HL-60 (cell line): ENCODE results near the gene CSK.

Experiments
- GABPA ChIP-seq: IDR thresholded peaks from 2 replicates; pipeline ENCODE4 v1.6.1; 2012; ENCODE audit warnings: low read depth
- POLR2AphosphoS5 ChIP-seq: IDR thresholded peaks from 2 replicates; pipeline ENCODE4 v1.6.1; 2012; ENCODE audit warnings: low read depth
- TF ChIP-seq, protein P1 (sequence below): IDR thresholded peaks from one replicate; pipeline ENCODE4 v1.5.1; 2011; ENCODE audit warnings: low read length, control low read depth, inconsistent platforms; ENCODE audit not compliant: insufficient read depth
- TF ChIP-seq, protein P2 (sequence below): IDR thresholded peaks from 2 replicates; pipeline ENCODE4 v1.6.1; 2012; ENCODE audit warnings: low read depth; ENCODE audit not compliant: insufficient replicate concordance

DNA sequence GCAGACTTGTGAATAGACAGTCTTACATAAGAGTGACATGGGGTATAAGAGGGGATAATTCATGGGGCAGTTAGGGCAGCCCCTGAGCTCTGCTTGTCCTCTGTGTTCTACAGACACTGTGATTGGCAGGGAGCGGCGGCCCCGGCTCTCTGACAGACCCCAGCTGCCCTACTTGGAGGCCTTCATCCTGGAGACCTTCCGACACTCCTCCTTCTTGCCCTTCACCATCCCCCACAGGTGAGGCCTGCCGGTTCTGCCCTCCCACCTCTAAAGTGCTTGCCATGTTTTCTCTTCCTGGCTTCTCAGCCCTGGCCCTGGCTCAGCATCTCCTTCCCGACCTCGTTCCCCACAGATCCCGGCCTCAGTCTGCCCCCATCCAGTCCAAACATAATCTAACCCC lies 29.9 kb upstream of the CSK start:
- TF ChIP-seq POLR2AphosphoS5 (no peak), GABPA (no peak)
- TF ChIP-seq, protein P1, sequence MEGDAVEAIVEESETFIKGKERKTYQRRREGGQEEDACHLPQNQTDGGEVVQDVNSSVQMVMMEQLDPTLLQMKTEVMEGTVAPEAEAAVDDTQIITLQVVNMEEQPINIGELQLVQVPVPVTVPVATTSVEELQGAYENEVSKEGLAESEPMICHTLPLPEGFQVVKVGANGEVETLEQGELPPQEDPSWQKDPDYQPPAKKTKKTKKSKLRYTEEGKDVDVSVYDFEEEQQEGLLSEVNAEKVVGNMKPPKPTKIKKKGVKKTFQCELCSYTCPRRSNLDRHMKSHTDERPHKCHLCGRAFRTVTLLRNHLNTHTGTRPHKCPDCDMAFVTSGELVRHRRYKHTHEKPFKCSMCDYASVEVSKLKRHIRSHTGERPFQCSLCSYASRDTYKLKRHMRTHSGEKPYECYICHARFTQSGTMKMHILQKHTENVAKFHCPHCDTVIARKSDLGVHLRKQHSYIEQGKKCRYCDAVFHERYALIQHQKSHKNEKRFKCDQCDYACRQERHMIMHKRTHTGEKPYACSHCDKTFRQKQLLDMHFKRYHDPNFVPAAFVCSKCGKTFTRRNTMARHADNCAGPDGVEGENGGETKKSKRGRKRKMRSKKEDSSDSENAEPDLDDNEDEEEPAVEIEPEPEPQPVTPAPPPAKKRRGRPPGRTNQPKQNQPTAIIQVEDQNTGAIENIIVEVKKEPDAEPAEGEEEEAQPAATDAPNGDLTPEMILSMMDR: no peak
- TF ChIP-seq, protein P2, sequence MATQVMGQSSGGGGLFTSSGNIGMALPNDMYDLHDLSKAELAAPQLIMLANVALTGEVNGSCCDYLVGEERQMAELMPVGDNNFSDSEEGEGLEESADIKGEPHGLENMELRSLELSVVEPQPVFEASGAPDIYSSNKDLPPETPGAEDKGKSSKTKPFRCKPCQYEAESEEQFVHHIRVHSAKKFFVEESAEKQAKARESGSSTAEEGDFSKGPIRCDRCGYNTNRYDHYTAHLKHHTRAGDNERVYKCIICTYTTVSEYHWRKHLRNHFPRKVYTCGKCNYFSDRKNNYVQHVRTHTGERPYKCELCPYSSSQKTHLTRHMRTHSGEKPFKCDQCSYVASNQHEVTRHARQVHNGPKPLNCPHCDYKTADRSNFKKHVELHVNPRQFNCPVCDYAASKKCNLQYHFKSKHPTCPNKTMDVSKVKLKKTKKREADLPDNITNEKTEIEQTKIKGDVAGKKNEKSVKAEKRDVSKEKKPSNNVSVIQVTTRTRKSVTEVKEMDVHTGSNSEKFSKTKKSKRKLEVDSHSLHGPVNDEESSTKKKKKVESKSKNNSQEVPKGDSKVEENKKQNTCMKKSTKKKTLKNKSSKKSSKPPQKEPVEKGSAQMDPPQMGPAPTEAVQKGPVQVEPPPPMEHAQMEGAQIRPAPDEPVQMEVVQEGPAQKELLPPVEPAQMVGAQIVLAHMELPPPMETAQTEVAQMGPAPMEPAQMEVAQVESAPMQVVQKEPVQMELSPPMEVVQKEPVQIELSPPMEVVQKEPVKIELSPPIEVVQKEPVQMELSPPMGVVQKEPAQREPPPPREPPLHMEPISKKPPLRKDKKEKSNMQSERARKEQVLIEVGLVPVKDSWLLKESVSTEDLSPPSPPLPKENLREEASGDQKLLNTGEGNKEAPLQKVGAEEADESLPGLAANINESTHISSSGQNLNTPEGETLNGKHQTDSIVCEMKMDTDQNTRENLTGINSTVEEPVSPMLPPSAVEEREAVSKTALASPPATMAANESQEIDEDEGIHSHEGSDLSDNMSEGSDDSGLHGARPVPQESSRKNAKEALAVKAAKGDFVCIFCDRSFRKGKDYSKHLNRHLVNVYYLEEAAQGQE: no peak
